ENCODE measurements around the gene HES6.

The HES6 gene

GRCh38 chr2:238241970-238242369 is 2.1 kb upstream of the HES6 start:
- DNase-seq, result no peak
- Histone ChIP-seq H3K36me3 (no peaks in the 10 kb centered on the region), H3K4me1 (peaks cover 25% of the 10 kb centered on the region), H3K9me3 (no peaks in the 10 kb centered on the region), H3K4me3 (ENCODE audit: low read depth, low read length) (no peak overlapping the region), H3K27me3 (no peaks in the 10 kb centered on the region)
- no peak for TF ChIP-seq CTCF (IDR thresholded peaks at IDR 0.05; ENCODE audit: low read depth, low read length)

DNA sequence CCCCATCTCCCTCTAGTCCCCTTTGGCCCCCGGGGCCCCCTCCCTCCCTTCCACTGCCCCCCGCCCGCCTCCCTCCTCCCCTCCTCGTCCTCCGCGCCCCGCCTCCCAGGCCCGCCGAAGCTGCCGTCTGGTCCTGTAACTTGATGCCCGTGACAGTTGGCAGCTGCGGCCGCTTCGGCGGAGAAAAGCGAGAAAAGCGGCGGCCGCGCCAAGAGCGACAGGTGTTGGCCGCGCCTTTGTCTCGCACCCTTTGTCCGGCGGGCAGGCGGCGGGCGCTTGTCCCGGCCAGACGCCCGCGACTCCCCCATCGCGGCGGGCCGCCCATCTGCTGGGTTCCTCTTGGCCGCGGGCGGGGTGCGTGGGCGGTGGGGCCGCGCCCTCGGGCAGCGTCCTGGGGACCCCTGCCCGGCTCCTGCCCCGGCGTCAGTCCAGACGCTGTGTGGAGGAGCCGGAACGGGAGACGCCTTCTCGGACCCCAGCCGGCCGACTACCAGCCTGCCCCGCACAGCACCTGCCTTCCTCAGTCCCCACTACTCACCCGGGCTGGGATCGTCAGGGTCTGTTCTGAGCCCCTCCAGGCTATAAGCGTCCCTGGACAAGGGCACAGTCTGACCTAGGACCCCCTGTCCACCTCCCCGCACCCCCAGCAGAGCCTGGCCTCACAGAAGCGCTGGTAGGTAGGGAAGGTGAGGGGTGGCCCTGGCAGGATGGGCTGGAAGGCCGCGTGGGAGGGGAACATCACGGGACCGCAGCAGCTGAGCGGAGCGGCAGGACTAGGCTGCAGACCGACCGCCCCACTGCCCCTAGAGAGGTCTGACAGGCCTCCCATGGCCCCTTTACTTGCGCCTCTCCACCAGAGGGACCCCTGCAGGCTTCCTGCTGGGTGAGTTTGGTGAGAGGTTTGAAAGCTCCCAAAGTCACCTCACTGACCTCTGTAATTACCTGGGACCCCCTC is 1.2 kb upstream of the HES6 start:
- Histone ChIP-seq H3K4me1 (peaks cover 25% of the 10 kb centered on the region), H3K36me3 (no peaks in the 10 kb centered on the region), H3K9me3 (no peaks in the 10 kb centered on the region), H3K4me3 (ENCODE audit: low read depth, low read length) (peak overlapping the region; percentile 68; the same call in 1 of the 2 replicates), H3K27me3 (no peaks in the 10 kb centered on the region)
- peak; percentile 86 for DNase-seq
- 0 out of 2 replicates have a peak, but pooled peaks have one; percentile 17 for TF ChIP-seq CTCF (IDR thresholded peaks at IDR 0.05; ENCODE audit: low read depth, low read length)

DNA sequence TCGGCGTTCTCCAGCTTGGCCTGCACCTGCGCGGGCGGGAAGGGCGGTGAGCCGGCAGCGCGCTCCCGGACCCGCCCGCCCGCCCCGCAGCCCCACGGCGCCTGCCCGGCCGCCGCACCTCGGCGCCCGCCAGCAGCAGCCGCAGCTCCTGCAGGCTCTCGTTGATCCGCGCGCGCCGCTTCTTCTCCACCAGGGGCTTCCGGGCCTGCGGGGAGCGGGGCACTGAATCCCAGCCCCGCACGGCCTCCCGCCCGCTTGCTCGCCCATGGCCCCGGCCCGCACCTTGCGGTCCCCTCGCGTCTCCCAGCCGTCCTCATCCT is 335 bp downstream of the HES6 start:
- no peak for TF ChIP-seq CTCF (IDR thresholded peaks at IDR 0.05; ENCODE audit: low read depth, low read length)
- H3K4me3 ChIP-seq (ENCODE audit: low read depth, low read length), result peak overlapping the region; percentile 68
- peaks cover 25% of the 10 kb centered on the region for H3K4me1 ChIP-seq
- H3K27me3 ChIP-seq, result no peaks in the 10 kb centered on the region
- no peaks in the 10 kb centered on the region for H3K36me3 ChIP-seq
- peak; percentile 71 for DNase-seq
- H3K9me3 ChIP-seq, result no peaks in the 10 kb centered on the region

DNA sequence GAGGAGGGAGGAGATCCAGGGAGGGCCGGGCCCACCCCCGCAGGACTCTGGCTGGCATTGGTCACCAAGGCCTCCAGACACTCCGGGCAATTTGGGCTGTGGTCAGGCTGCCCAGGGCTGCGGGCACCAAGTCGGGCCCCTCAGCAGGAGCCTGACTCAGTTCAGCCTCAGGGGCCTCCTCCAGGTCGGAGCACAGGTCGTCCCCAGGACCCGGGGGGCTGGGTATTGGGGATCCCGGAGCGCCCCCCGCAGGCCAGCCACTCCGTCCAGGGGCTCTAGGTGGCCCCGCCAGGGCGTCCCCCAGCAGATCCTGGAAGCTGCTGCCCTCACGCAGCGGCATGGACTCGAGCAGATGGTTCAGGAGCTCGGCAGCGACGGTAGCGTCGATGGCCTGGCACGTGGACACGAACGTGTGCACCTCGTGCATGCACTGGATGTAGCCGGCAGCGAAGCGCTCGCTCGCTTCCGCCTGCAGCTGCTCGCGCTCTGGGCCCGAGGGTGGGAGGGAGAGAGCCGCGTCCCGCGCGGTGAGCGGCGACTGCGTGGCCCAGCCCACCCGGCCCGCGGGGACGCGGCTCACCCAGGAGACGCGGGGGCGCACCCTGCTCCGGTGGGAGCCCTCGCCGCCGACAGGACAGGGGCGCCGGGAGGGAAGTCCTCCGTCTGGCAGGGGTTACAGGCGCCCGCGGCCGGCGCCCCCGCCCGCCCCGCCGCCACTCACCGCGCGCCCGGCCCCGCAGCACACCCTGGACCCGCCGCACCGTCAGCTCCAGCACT is 884 bp downstream of the HES6 start:
- no peak for TF ChIP-seq CTCF (IDR thresholded peaks at IDR 0.05; ENCODE audit: low read depth, low read length)
- no peaks in the 10 kb centered on the region for H3K9me3 ChIP-seq
- peak; percentile 52 for DNase-seq
- H3K27me3 ChIP-seq, result no peaks in the 10 kb centered on the region
- no peaks in the 10 kb centered on the region for H3K36me3 ChIP-seq
- peaks cover 21% of the 10 kb centered on the region for H3K4me1 ChIP-seq
- peak overlapping the region; percentile 36 for H3K4me3 ChIP-seq (ENCODE audit: low read depth, low read length)

- H3K4me1 ChIP-seq, result peaks cover 16% of the 10 kb centered on the region
- no peaks in the 10 kb centered on the region for H3K9me3 ChIP-seq
- DNase-seq, result no peak
- H3K36me3 ChIP-seq, result no peaks in the 10 kb centered on the region
- H3K27me3 ChIP-seq, result no peaks in the 10 kb centered on the region
- TF ChIP-seq CTCF (IDR thresholded peaks at IDR 0.05; ENCODE audit: low read depth, low read length), result no peak
- H3K4me3 ChIP-seq (ENCODE audit: low read depth, low read length), result no peak overlapping the region
These were observed 1.5 kb downstream of the HES6 start for GRCh38 chr2:238238311-238238765.

Data from BE2C (cell line).